ENCODE data around the gene LYPD5.
A peak's percentile ranks its signal among the peaks of the same experiment; 100 is the strongest.
"Not testable (repeated sequence)": the region's sequence is repeated elsewhere in the genome, so short reads cannot be mapped to it uniquely, and the experiment has no call there.

The LYPD5 gene, protein sequence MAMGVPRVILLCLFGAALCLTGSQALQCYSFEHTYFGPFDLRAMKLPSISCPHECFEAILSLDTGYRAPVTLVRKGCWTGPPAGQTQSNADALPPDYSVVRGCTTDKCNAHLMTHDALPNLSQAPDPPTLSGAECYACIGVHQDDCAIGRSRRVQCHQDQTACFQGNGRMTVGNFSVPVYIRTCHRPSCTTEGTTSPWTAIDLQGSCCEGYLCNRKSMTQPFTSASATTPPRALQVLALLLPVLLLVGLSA

DNA sequence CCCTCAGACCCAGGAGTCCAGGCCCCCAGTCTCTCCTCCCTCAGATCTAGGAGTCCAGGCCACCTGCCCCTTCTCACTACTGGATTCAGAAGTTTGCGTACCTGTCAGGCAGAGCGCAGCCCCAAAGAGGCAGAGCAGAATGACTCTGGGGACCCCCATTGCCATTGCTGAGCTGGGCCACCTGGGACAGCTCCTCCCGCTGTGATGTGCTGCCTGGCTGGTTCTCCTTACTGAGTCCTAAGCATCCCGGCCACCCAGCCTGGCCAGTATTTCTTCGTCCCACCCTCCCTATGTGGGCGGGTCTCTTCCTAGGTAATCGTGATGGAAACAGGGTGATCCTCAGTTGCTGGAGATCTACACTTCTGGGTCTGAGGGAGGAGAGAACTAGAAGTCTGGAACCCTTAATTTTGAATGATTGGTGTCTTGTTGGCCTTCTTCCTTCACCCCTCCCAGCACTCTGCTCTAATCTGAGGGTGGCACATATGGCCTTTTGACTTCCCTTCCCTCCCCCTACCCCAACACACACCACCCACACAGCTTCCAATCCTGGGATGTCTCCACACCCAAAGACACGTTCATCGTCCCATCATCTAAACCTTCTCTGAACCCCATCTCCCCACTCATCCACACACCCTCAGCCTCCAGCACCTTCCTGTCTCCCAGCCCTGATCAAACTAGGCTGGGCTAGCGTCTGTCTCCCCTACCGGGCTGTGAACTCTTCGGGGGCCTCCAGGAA, at the start of gene LYPD5:
Gene LYPD5 (minus strand): TSS at position 232 of the 736 bp plus-strand sequence. CDS start 67 bp downstream, at position 165.
- DNase-seq = no peak

DNA sequence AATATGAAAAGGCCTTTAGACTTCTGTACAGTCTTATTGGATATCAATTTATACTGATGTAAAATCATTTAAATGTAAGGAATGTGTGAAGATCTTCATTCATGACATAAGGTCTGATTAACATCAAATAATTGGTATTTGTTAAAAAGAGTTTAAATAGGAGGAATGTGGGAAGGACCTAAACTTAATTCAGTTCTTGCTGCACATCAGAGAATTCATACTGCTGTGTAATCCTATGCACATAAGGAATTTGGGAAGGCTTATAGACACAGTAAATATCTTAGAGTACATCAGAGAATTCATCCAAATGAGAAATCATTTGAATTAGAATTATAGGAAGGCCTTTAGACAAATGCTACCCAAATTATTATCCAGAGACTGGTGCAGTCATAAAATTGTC, 46.6 kb upstream of the LYPD5 start:
- DNase-seq = no peak

DNA sequence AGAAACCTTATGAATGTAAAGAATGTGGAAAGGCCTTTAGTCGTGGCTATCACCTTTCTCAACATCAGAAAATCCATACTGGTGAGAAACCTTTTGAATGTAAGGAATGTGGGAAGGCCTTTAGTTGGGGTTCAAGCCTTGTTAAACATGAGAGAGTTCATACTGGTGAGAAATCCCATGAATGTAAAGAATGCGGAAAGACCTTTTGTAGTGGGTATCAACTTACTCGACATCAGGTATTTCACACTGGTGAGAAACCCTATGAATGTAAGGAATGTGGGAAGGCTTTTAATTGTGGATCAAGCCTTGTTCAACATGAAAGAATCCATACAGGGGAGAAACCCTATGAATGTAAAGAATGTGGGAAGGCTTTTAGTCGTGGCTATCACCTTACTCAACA, 45.6 kb upstream of the LYPD5 start:
- DNase-seq = no peak

DNA sequence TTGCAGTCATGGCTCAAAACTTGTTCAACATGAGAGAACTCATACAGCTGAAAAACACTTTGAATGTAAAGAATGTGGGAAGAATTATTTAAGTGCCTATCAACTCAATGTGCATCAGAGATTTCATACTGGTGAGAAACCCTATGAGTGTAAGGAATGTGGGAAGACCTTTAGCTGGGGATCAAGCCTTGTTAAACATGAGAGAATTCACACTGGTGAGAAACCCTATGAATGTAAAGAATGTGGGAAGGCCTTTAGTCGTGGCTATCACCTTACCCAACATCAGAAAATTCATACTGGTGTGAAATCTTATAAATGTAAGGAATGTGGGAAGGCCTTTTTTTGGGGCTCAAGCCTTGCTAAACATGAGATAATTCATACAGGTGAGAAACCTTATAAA, 45.0 kb upstream of the LYPD5 start:
- DNase-seq = no peak

DNA sequence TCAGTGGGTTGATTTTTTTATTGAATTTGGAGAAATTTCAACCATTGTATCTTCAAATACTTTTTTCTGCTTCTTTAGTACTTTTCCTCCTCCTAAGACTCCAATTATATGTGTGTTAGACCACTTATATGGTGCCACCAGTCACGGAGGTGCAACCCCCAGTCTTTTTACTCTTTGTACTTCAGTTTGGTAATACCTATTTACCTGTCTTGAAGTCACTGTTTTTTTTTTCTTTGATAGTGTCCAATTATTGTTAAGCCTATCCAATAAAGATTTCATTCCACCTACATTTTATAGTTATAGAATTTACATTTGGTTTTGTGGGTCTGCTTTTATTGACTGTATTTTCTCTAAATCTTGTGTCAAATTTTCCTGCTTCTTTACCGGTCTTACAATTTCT, 39.8 kb upstream of the LYPD5 start:
- peak; percentile 14 for DNase-seq

DNA sequence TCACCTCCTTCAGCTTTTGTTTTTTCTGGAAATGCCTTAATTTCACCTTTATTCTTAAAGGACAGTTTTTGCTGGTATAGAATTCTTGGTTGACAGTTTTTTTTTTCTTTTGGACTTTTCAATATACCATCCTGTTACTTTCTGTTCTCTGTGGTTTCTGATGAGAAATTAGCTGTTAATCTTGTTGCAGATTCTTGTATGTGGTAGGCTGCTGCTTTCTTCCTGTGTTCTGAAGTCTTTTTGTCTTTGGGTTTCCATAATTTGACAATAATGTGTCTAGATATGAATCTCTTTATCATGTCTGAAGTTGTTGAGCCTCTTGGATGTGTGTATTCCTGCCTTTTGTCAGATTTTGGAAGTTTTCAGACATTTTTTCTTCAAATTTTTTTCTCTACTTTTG, 36.9 kb upstream of the LYPD5 start:
- no peak for DNase-seq

DNA sequence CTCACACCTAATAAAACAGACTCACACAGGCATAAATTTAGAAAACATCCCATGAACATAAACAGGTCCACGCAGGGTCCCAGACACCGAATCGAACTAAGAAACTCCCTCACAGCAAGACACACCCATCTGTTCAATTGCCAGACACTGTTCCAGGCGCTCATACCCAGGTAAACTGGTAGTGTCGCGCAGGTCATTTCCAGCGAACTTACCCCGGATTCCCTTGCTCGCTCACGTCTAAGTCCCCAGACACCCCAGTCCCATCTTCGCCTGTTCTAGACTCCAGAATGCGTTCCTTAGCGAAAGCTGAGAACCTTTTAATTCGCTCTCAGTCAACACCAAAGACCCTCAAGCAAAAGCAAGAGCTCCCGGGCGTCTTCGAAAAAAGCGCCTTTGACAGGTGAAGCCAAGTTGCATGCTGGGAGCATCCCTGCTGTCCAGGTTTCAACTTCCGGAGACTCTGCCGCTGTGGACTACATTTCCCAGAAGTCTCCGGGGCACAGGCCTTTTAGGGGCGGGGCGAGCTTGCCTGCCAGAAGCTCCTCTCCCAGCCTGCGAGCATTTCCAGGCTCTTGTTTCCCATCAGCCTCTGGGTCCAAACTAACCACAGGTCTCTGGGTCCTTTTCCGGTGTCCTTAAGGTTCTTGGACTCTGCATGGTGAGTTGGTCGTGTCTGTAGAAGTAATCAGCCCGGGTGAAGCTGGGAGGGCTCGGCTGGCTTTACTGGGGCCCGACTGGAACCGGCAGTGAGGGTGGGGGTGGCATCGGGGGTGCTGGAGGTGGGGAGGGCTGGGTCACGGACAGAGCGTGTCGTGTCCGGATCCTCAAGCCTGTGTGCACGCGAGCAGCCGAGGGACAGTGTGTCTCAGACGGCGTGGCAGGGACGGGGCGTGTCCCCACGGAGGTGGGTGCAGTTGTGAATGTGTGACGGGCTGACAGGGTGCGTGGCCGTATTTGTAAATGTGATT, 24.8 kb upstream of the LYPD5 start, which contains the start of gene ZNF283:
Gene ZNF283 (plus strand): TSS at position 535 of the 968 bp plus-strand sequence. CDS start 6,184 bp downstream, outside the sequence.
- peak; percentile 96 for DNase-seq

DNA sequence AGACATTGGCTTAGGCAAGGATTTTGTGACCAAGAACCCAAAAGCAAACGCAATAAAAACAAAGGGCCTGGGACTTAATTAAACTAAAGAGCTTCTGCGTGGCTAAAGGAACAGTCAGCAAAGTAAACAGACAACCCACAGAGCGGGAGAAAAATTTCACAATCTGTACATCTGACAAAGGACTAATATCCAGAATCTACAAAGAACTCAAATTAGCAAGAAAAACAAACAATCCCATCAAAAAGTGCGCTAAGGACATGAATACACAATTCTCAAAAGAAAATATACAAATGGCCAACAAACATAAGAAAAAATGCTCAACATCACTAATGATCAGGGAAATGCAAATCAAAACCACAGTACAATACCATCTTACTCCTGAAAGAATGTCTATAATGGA, 22.3 kb upstream of the LYPD5 start:
- not testable (repeated sequence) for DNase-seq

DNA sequence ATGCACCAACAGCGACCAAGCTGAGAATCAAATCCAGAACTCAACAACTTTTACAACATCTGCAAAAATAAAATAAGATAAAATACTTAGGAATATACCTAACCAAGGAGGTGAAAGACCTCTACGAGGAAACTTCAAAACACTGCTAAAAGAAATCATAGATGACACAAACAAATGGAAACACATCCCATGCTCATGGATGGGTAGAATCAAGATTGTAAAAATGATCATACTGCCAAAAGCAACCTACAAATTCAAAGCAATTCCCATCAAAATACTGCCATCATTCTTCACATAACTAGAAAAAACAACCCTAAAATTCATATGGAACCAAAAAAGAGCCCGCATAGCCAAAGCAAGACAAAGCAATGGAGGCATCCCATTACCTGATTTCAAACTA, 21.6 kb upstream of the LYPD5 start:
- not testable (repeated sequence) for DNase-seq

DNA sequence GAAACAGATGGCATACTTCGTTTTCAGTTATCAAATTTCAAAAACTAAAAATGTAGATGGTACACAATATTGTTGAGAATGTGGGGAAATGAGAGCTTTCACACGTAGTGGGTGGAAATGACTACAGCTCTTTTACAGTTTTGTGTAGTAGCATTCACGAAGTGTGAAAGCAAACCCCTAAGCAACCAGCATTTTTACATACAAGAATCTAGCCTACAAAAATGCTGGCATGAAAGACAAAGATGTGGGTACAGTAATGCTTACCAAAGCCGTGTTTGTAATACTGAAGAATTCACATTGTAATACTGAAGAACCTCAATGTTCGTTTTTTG, 18.6 kb upstream of the LYPD5 start:
- no peak for DNase-seq

DNA sequence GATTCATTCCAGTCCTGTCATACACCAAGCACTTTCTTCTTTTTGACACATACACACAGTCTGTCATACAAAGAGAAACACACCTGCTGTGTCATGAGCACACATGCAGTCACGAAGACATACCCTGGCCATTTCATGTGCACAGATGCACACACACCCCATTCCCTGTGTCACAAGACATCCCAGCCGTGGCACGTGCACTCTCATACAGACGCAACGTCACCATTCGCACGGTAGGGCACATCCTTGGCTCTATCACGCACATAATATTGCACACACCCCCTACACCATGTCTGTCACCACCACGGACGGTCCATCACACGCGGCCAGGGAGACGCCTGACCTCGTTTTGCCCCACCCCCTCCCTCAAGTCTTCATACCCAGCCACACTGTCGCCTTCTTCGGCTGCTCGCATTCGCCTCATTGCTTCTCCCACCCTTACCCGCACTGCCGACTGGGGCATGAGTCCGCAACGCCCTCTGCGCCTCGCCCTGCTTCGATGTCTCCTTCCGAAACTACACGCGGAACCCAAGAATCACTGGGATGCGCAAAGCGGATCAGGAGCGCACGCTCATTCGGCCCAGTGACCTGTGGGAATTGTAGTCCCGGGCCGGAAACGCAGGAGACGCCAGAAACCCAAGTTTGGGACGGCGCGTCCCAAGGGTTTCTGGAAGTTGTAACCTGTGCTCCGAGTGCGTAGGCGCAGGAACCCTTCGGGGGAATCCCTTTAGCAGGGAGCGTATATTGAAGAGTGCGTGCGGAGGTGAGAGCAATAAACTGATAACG, 18.0 kb upstream of the LYPD5 start:
- peak; percentile 52 for DNase-seq

DNA sequence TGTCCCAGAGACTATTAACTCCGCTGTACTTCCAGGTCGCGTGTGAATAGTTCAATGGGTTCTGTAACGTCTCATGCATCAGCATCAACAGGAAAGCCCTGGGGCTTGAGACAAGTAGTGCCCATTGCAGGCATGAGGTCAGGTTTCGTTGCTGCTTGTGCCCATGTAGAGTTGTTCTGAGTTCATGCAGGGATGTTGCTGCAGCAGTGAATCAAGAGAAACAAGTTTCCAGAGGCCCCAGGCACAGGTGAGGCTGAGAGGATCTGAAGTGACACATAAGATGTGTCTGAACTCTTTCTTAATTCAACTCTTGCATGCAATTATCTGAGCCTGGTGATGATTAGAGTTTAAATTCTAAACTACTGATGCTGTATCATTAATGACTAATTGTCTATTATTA, 16.3 kb upstream of the LYPD5 start:
- no peak for DNase-seq

DNA sequence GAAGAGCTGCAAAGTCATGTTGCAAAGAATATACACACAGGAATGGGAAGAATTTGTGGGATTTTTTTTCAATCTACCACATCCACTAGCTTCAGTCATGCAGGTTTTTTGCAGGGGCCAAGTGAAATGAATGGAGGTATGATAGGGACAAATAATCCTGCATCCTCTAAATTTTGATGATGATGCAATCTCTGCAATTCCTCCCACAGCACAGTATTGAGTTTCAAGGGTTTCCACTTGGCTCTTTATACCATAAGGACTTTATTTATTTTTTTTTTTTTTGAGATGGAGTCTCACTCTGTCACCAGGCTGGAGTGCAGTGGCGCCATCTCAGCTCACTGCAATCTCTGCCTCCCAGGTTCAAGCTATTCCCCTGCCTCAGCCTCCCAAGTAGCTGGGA, 15.2 kb upstream of the LYPD5 start:
- DNase-seq = not testable (repeated sequence)

DNA sequence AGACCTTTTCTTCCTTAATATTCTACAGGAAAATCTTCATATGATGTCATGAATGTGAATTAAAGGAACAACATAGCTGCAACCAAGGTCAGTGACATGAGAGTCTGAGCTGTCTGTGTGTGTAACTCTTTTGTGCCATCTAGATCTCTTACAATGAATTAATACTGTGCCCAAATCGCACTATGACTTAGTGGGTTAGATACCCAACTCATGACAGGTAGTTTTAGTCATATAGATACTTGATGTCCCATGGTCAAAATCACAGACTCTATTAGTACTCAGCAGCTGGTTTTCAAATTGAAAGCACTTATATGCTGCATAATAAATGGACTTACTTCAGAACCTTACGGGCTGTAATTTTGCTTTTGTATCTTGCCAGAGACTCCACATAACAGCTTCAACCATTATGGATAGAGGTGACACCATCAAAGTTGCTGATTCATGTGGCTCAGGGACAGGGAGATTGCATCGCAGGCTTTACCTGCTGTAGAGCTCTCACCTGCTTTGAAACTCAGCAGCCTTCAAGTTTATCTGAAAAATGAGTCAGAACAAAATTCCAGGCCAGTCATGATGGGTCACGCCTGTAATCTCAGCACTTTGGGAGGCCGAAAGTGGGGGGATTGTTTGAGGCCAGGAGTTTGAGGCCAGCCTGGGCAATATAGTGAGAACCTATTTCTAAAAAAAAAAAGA, 12.6 kb upstream of the LYPD5 start:
- DNase-seq = no peak

DNA sequence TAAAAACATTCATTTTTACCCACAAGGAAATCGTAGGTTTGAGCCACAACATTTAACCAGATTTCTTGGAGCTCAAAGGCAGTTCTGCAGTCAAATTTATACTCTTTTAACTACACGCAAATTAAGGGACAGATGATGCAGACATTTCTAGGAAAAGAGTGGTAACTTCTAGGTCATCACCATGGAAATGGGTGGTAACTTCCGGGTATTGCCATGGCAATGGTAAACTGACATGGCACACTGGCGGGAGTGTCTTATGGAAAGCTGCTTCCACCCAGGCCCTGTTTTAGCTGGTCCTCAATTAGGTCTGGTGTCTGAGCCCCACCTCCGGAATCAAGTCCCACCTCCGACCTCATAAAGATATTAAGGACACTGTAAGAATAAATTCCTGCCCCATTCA, 10.4 kb upstream of the LYPD5 start:
- DNase-seq = no peak

DNA sequence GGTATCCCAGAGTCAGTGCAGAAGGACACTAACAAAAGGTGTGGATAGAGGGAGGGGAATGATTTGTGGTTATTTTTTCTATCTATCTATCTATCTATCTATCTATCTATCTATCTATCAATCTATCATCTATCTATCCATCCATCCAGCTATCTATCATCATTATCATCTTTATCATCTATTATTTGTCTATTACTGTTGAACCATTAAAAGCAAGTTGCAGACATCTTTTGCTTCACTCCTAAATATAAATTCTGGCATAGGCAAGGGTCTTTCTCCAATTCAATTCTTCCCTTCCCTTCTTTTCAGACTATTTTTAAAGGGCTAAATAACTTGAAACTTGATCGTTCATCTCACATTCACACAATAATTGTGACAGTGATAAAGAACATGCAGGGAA, 10.0 kb upstream of the LYPD5 start:
- DNase-seq = no peak

DNA sequence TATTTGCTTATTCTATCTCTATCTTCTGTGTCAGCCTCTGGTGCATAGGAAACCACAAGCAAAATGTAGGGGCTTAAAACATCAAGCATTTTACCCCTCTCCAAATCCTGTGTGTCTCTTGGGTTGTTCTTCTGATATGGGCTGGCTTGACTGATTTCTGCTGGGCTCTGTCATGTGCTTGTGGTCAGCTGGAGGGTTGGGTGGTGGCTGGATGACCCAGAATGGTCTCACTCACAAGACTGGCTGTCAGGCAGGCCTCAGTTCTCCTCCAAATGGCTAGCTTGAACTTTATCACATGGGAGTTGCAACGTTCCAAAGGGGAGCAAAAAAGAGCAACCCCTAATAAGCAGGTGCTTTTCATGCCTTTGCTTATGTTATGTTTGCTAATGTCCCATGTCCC, 9.6 kb upstream of the LYPD5 start:
- no peak for DNase-seq

DNA sequence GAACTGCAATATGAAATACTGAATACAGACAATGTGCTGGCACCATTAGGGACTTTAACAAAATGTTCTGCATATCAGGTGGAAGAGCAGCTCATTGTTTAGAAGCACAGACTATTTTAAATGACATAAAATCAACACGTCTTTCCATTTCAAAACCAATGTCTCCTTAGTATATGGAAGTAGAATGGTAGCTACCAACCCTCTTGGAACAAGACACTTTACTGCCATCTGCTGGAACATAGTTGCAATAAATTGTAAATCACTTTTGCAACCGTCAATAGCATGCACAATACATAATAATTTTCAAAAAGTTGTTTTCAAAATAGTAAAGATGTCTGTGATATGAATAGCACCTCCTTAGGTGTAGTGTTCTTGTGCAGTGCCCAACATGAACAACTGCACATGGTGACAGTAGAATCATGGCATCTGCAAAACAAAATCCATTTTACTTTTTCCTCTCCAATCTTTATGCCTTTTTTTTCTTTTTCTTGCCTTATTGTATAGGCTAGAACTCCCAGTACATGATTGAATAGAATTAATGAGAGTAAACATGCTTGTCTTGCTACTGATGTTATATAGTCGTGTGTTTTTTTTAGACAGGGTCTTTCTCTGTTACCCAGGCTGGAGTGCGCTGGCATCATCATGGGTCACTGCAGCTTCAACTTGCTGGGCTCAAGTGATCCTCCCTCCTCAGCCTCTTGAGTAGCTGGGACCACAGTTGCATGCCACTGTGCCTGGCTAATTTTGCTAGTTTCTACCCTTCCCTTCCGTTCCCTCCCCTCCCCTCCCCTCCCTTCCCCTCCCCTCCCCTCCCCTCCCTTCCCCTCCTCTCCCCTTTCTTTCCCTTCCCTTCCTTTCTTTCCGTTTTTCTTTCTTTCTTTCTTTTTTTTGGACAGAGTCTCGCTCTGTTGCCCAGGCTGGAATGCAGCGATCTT, 7.8 kb upstream of the LYPD5 start:
- DNase-seq = peak; percentile 89

DNA sequence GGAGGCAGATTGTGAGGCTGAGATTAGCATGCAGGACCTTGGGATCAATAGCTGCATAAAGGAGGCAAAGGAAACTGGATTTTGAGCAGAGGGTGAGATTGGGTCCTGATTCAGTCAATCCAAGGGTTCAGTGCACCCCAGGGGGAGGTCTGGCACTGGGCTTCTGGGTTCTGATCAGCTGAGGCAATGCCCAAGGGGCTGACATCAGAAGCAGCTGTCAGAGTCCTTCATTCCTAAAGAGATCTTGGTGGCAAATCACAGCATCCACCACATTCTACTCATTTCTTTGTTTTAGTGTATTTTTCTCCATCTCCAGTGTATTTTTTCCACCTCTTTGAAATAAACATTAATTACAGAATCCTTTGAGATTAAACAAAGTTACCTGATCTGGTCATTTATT, 5.4 kb upstream of the LYPD5 start:
- no peak for DNase-seq

DNA sequence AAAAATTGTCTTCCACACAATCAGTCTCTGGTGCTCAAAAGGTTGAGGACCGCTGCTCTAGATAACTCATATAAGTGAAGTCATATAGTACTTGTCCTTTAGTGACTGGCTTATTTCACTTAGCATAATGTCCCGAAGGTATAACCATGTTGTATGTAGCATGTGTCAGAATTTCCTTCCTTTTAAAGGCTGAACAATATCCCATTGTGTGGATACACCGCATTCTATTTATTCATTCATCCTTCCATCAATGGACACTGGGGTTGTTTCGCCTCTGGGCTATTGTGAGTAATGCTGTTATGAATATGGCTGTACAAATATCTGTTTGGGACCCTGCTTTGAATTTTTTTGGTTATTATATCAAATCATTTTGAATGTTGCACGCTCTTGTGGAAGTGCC, 4.6 kb upstream of the LYPD5 start:
- no peak for DNase-seq

DNA sequence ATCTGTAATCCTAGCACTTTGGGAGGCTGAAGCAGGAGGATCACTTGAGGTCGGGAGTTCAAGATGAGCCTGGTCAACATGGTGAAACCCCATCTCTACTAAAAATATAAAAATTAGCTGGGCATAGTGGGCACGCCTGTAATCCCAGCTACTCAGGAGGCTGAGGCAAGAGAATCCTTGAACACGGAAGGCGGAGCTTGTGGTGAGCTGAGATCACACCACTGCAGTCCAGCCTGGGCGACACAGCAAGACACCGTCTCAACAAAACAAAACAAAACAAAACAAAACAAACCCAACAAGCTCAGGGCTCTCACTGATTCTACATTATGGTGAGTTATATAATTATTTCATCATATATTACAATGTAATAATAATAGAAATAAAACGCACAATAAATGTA, 4.2 kb upstream of the LYPD5 start:
- not testable (repeated sequence) for DNase-seq

Data from hematopoietic multipotent progenitor cell treated with erythropoietin and hydrocortisone succinate and interleukin-3 and kit ligand, for 6 days (in vitro differentiated cells).